Measurements from ENCODE around the gene ZNF337. TPM values are rescaled to one million over a fixed set of nuclear protein-coding genes. Genes with fewer than 3 reads are reported as not detected.
"Not testable (repeated sequence)": the region's sequence is repeated elsewhere in the genome, so short reads cannot be mapped to it uniquely, and the experiment has no call there.

ZNF337 gene
- total RNA-seq, 2 donors from 2014 or later, result 16.0 to 20.3 TPM

- no peak overlapping the region for H3K27ac ChIP-seq
- H3K36me3 ChIP-seq, result peaks cover 0 to under 1% of the 10 kb centered on the region in 2 donors
- no peak for DNase-seq (ENCODE audit: low spot score)
- intact Hi-C loops (cut with DNase I), result no loop called here
- no peaks in the 10 kb centered on the region for H3K4me1 ChIP-seq (replicated peaks)
- 54% methylated on average over 7 of the region's 7 CpGs for whole genome bisulfite sequencing
- H3K27me3 ChIP-seq (replicated peaks; ENCODE audit: insufficient read depth), result no peaks in the 10 kb centered on the region
- TF ChIP-seq POLR2A (IDR thresholded peaks at IDR 0.05) (no peak), CTCF (IDR thresholded peaks at IDR 0.05) (no peak), POLR2AphosphoS5 (IDR thresholded peaks at IDR 0.05) (no peak)
- H3K4me3 ChIP-seq, result no peak overlapping the region
- H3K9me3 ChIP-seq, result no peaks in the 10 kb centered on the region
Measured at GRCh38 chr20:25669826-25670422, 26.7 kb downstream of the ZNF337 start.

DNA sequence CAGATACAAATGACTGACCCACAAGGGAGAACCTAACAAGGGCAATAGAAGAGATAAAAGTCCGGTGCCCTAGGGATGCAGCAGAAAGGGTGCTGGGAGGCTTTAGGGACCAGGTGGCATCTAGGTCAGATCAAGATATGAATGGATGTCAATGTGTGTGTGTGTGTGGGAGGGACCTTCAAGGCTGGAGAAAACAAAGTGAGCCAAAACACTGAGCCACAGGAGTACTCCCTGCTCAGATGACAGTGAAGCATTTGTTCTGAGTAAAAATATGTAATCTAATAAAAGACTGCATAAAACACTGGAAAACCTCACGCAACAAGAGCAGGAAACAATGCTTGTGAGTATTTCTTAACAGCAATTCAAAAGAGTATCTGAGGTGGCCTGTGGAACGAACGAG lies 28.2 kb downstream of the ZNF337 start:
- H3K27ac ChIP-seq, result no peak overlapping the region
- TF ChIP-seq POLR2A (IDR thresholded peaks at IDR 0.05), result no peak
- no peak for TF ChIP-seq CTCF (IDR thresholded peaks at IDR 0.05)
- TF ChIP-seq POLR2AphosphoS5 (IDR thresholded peaks at IDR 0.05), result no peak
- no peak overlapping the region for H3K4me3 ChIP-seq
- 38% methylated on average over 4 of the region's 4 CpGs for WGBS
- intact Hi-C loops (cut with DNase I), result no loop called here
- H3K27me3 ChIP-seq (replicated peaks; ENCODE audit: insufficient read depth), result no peaks in the 10 kb centered on the region
- no peaks in the 10 kb centered on the region for H3K4me1 ChIP-seq (replicated peaks)
- no peaks in the 10 kb centered on the region for H3K36me3 ChIP-seq
- no peak for DNase-seq (ENCODE audit: low spot score)
- H3K9me3 ChIP-seq, result no peaks in the 10 kb centered on the region

GRCh38 chr20:25659999-25660398 lies 36.7 kb downstream of the ZNF337 start:
- DNase-seq (ENCODE audit: low spot score), result no peak

DNA sequence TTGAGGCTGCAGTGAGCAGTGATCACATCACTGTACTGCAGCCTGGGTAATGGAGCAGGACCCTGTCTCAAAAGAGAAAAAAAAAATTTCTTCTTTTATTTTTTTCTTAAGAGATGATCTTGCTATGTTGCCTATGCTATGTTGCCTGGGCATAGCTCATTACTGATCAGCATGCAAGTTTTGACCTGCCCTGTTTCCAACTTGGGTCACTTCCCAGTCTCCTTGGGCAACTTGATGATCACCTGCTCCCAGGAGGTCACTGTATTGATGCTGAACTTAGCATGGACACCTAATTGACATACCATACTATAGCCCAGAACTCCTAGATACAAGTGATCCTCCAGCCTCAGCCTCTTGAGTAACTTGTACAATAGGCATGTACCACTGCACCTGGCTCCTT lies 42.2 kb downstream of the ZNF337 start:
- intact Hi-C loops (cut with DNase I), result no loop called here
- H3K36me3 ChIP-seq, result no peaks in the 10 kb centered on the region
- TF ChIP-seq POLR2A (IDR thresholded peaks at IDR 0.05), result no peak
- TF ChIP-seq CTCF (IDR thresholded peaks at IDR 0.05), result no peak
- no peak for TF ChIP-seq POLR2AphosphoS5 (IDR thresholded peaks at IDR 0.05)
- no peaks in the 10 kb centered on the region for H3K9me3 ChIP-seq
- no peaks in the 10 kb centered on the region for H3K4me1 ChIP-seq (replicated peaks)
- no peaks in the 10 kb centered on the region for H3K27me3 ChIP-seq (replicated peaks; ENCODE audit: insufficient read depth)
- no peak for DNase-seq (ENCODE audit: low spot score)
- no peak overlapping the region for H3K27ac ChIP-seq
- no peak overlapping the region for H3K4me3 ChIP-seq

More at GRCh38 chr20:25659999-25660398, 36.7 kb downstream of the ZNF337 start:
- Histone ChIP-seq H3K4me3 (no peak overlapping the region), H3K27ac (no peak overlapping the region), H3K27me3 (replicated peaks; ENCODE audit: insufficient read depth) (no peaks in the 10 kb centered on the region), H3K4me1 (replicated peaks) (no peaks in the 10 kb centered on the region), H3K36me3 (no peaks in the 10 kb centered on the region), H3K9me3 (no peaks in the 10 kb centered on the region)
- intact Hi-C loops (cut with DNase I), result no loop called here
- no peak for TF ChIP-seq CTCF (IDR thresholded peaks at IDR 0.05)
- no peak for TF ChIP-seq POLR2AphosphoS5 (IDR thresholded peaks at IDR 0.05)
- no peak for TF ChIP-seq POLR2A (IDR thresholded peaks at IDR 0.05)

DNA sequence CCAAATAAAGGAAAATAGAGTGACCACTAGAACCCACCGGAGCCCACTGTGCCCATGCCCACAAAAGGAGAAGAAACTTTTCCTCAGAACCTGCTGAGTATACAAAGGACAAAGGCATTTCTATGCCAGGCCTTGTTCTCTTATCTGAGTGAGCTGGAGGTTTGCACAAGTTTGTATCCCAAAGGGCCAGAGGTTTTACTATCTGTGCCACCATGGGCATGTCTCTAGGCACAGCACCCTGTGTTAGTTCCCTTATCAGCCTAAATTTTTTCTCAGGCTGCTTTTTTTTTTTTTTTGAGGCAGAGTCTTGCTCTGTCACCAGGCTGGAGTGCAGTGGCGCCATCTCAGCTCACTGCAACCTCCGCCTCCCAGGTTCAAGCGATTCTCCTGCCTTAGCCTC lies 43.8 kb downstream of the ZNF337 start:
- 96% methylated on average over 4 of the region's 4 CpGs for WGBS
- H3K27me3 ChIP-seq (replicated peaks; ENCODE audit: insufficient read depth); H3K27ac ChIP-seq; DNase-seq (ENCODE audit: low spot score); H3K36me3 ChIP-seq; H3K9me3 ChIP-seq; intact Hi-C loops (cut with DNase I); H3K4me1 ChIP-seq (replicated peaks); H3K4me3 ChIP-seq: not testable (repeated sequence)
